PC-3 (cell line): ENCODE results near the gene GP1BB. TPM values are rescaled to one million over a fixed set of nuclear protein-coding genes. Genes with fewer than 3 reads are reported as not detected.

Source experiments
- ATAC-seq: fragments of 200-7000 bp; cut with Tn5 transposase; 2 replicates; pipeline ENCODE4 v1.9.1; 2020; ENCODE audit warnings: mild to moderate bottlenecking, moderate library complexity
- BruUV-seq: library from RNA; stranded (reverse); fragments of 400-500 nt; replicated peaks from 2 replicates; lab custom pipeline; 2021; lab: Mats Ljungman, UMichigan
- CTCF ChIA-PET: fragments of 300-600 bp; sonication (Branson Sonifier 250); formaldehyde crosslinking; loops from one replicate; lab custom pipeline; 2022; ENCODE audit warnings: antibody characterized with exemption; lab: Charles Lee
- POLR2A ChIA-PET: fragments of 300-600 bp; sonication (Branson Sonifier 250); formaldehyde crosslinking; loops from one replicate; lab custom pipeline; 2022; ENCODE audit warnings: antibody characterized with exemption; ENCODE audit not compliant: unreplicated experiment; lab: Charles Lee
- DNase-seq: peaks from one replicate; pipeline ENCODE4 v3.0.0-alpha.2; 2015
- H2AFZ ChIP-seq: fragments of 300-600 bp; sonication (generic); 2 replicates; pipeline ENCODE4 v1.6.0; 2016; ENCODE audit warnings: antibody characterized with exemption, low read length
- H3F3A ChIP-seq: fragments of 300-600 bp; sonication (generic); one replicate; pipeline ENCODE4 v1.6.0; 2017; ENCODE audit warnings: antibody characterized with exemption, low read length, control low read depth, mild to moderate bottlenecking; ENCODE audit not compliant: unreplicated experiment
- H3K27ac ChIP-seq: fragments of 300-600 bp; sonication (generic); 2 replicates; pipeline ENCODE4 v1.5.1; 2016; ENCODE audit warnings: mild to moderate bottlenecking, low read length
- H3K27me3 ChIP-seq: fragments of 300-600 bp; sonication (generic); 2 replicates; pipeline ENCODE4 v1.6.1; 2016; ENCODE audit warnings: low read length, mixed read lengths
- H3K36me3 ChIP-seq: fragments of 300-600 bp; sonication (generic); 2 replicates; pipeline ENCODE4 v1.6.1; 2016; ENCODE audit warnings: low read depth, mixed run types, low read length, mixed read lengths
- H3K4me1 ChIP-seq: fragments of 300-600 bp; sonication (generic); 2 replicates; pipeline ENCODE4 v1.5.1; 2016; ENCODE audit warnings: low read length; ENCODE audit not compliant: insufficient read depth
- H3K4me2 ChIP-seq: fragments of 300-600 bp; sonication (generic); 2 replicates; pipeline ENCODE4 v1.6.0; 2016; ENCODE audit warnings: low read length
- H3K4me3 ChIP-seq: fragments of 300-600 bp; sonication (generic); 2 replicates; pipeline ENCODE4 v1.5.1; 2016; ENCODE audit warnings: mild to moderate bottlenecking, low read length, mixed read lengths
- H3K79me2 ChIP-seq: fragments of 300-600 bp; sonication (generic); 2 replicates; pipeline ENCODE4 v1.6.1; 2017; ENCODE audit warnings: low read length, mixed read lengths
- H3K9ac ChIP-seq: fragments of 300-600 bp; sonication (generic); 2 replicates; pipeline ENCODE4 v1.6.0; 2016; ENCODE audit warnings: mild to moderate bottlenecking, low read length
- H3K9me2 ChIP-seq: fragments of 300-600 bp; sonication (generic); replicated peaks from 2 replicates; pipeline ENCODE4 v1.6.1; 2016; ENCODE audit warnings: mixed run types, low read length, mixed read lengths
- H3K9me3 ChIP-seq: fragments of 300-600 bp; sonication (generic); 2 replicates; pipeline ENCODE4 v1.6.1; 2016; ENCODE audit warnings: low read length, mixed read lengths
- H4K20me1 ChIP-seq: fragments of 300-600 bp; sonication (generic); 2 replicates; pipeline ENCODE4 v1.6.1; 2016; ENCODE audit warnings: low read length, mixed read lengths
- EZH2 ChIP-seq: fragments of 300-600 bp; sonication (generic); IDR thresholded peaks from one replicate; pipeline ENCODE4 v1.6.1; 2017; ENCODE audit warnings: antibody characterized with exemption, mild to moderate bottlenecking, low read length; ENCODE audit not compliant: unreplicated experiment
- EZH2phosphoT487 ChIP-seq: fragments of 300-600 bp; sonication (generic); IDR thresholded peaks from 2 replicates; pipeline ENCODE4 v1.6.1; 2018; ENCODE audit warnings: mild to moderate bottlenecking, antibody characterized with exemption, low read length, borderline replicate concordance
- intact Hi-C: fragments of 100-400 bp; cut with micrococcal nuclease; formaldehyde crosslinking; loops from 2 replicates; pipeline ENCODE4 v1.9.0; 2023
- total RNA-seq: library from RNA; depleted of rRNA; stranded (reverse); fragments of >200 nt; gene quantifications from 2 replicates; pipeline ENCODE4 v1.2.3, GENCODE V29; 2014
- TF ChIP-seq, protein P1 (sequence below): fragments of 300-600 bp; sonication (generic); conservative IDR thresholded peaks from 2 replicates; pipeline ENCODE4 v1.5.1; 2017; ENCODE audit warnings: antibody characterized with exemption, low read depth, mild to moderate bottlenecking, low read length

GP1BB gene
- total RNA-seq, 1 experiment from 2014 or later = 0.80 TPM

DNA sequence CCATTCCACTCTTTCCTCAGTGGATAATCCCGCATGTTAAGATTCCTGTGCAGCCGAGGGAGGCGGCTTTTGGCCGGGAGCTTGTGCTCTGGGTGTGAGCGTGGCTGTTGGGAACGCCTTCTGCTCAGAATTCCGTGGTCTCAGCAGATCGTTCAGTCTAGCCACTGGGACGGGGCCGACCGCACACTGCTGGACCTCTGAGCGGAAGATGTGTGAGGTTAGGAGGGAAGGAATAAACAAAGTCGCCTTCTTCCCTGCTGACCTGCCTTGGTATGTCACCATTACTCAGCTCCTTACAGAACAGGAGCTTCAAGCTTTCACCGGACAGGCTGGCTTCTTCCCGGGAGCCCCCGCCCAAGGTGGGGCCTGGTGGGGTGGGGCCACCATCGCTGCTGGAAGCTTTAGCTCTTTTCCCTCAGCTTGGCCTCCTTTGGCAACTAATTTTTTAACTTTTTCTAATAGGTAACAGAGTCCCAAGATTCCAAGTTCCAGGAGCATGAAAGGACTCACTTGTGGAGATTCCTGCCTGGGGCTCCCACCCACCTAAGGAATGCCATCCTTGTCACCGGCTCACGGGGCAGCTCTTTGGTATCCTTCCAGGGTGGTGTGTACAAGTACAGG, 31.5 kb upstream of the GP1BB start:
- ChIA-PET POLR2A (interaction anchor here (0.6 kb wide), 1 partner anchor 547 kb away, joined by 3 read pairs; no protein-coding TSS in a partner anchor), CTCF (no interaction called here)
- BruUV-seq = no TSS peak
- ATAC-seq (peak; percentile 61), DNase-seq (peak; percentile 60)
- peak overlapping the region; percentile 66 for H2AFZ ChIP-seq
- no peaks in the 10 kb centered on the region for H3F3A ChIP-seq
- TF ChIP-seq, protein P1, sequence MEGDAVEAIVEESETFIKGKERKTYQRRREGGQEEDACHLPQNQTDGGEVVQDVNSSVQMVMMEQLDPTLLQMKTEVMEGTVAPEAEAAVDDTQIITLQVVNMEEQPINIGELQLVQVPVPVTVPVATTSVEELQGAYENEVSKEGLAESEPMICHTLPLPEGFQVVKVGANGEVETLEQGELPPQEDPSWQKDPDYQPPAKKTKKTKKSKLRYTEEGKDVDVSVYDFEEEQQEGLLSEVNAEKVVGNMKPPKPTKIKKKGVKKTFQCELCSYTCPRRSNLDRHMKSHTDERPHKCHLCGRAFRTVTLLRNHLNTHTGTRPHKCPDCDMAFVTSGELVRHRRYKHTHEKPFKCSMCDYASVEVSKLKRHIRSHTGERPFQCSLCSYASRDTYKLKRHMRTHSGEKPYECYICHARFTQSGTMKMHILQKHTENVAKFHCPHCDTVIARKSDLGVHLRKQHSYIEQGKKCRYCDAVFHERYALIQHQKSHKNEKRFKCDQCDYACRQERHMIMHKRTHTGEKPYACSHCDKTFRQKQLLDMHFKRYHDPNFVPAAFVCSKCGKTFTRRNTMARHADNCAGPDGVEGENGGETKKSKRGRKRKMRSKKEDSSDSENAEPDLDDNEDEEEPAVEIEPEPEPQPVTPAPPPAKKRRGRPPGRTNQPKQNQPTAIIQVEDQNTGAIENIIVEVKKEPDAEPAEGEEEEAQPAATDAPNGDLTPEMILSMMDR = no peak
- TF ChIP-seq EZH2phosphoT487 (no peak), EZH2 (no peak)
- H3K9me2 ChIP-seq = no peaks in the 10 kb centered on the region
- H3K79me2 ChIP-seq = no peaks in the 10 kb centered on the region
- peaks cover 9% of the 10 kb centered on the region for H3K4me1 ChIP-seq
- no peaks in the 10 kb centered on the region for H3K9me3 ChIP-seq
- H3K4me2 ChIP-seq = peak overlapping the region; percentile 56
- no peaks in the 10 kb centered on the region for H3K27me3 ChIP-seq
- H4K20me1 ChIP-seq = no peaks in the 10 kb centered on the region
- no peak overlapping the region for H3K9ac ChIP-seq
- peak overlapping the region; percentile 27 for H3K27ac ChIP-seq
- 0 out of 2 replicates have a peak overlapping the region, but pooled peaks have one; percentile 10 for H3K4me3 ChIP-seq
- intact Hi-C loops = no loop called here
- no peaks in the 10 kb centered on the region for H3K36me3 ChIP-seq

DNA sequence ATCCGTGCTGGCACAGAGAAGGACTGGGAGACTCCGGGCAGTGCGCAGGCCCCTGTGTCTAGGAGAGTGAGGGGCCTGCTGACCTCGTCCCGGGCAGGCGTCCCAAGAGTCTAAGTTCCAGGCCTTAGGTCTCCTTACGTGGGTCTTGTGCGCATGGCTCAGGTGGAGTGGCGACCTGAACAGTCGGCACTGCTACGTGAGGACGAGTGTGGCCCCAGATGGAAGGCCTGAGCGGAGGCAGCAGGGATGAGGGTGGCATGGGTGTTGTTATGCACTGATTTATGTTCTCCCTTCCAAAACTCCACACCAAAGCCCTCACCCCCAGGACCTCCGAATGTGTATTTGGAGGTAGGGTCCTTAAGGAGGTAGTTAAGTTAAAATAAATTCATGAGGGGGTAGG, 29.8 kb upstream of the GP1BB start:
- TF ChIP-seq, protein P1 = no peak
- no peak for TF ChIP-seq EZH2
- no peak for TF ChIP-seq EZH2phosphoT487
- Histone ChIP-seq H3K36me3 (no peaks in the 10 kb centered on the region), H3K9me3 (no peaks in the 10 kb centered on the region), H3K4me3 (no peak overlapping the region), H3F3A (no peaks in the 10 kb centered on the region), H3K79me2 (no peaks in the 10 kb centered on the region), H3K4me1 (peaks cover 9% of the 10 kb centered on the region), H3K27ac (no peak overlapping the region), H3K27me3 (no peaks in the 10 kb centered on the region), H3K4me2 (no peak overlapping the region), H3K9me2 (no peaks in the 10 kb centered on the region), H4K20me1 (no peaks in the 10 kb centered on the region), H3K9ac (no peak overlapping the region), H2AFZ (no peak overlapping the region)
- ATAC-seq (no peak), DNase-seq (no peak)
- no TSS peak for BruUV-seq
- POLR2A ChIA-PET = no interaction called here
- CTCF ChIA-PET = no interaction called here
- intact Hi-C loops = no loop called here

DNA sequence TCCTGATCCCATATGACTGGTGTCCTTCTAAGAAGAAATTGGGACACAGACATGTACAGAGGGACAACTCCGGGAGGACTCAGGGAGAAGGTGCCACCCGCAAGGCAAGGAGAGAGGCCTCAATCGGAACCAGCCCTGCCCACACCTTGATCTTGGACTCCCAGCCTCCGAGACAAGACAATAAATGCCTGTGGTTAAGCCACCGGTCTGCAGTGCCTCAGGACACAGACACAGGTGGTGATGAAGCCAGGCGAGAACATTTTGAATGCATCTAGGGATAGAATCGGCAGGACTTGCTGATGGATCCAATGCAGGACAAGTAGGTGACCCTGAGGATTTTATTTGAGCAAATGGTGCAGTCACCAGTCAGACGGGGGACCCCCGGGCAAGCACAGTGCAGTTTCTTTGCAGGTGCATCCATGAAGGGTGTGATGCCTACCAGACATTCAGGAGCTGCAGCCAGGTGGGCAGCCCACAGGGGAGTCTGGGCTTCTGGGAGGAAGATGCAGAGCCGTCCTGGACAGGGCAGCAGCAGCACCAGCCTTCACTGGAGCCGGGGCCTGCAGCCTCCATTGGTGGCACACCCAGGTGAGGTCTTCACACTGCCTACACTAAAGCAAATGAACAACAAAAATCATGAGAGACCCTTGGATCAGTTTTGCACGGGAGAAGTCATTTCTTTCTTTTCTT, 29.2 kb upstream of the GP1BB start:
- no peaks in the 10 kb centered on the region for H3K9me3 ChIP-seq
- no peaks in the 10 kb centered on the region for H3F3A ChIP-seq
- ChIA-PET CTCF (no interaction called here), POLR2A (no interaction called here)
- H3K9me2 ChIP-seq = no peaks in the 10 kb centered on the region
- ATAC-seq (no peak), DNase-seq (peak; percentile 30)
- no peaks in the 10 kb centered on the region for H3K79me2 ChIP-seq
- H3K4me3 ChIP-seq = no peak overlapping the region
- no peaks in the 10 kb centered on the region for H3K36me3 ChIP-seq
- H3K27ac ChIP-seq = no peak overlapping the region
- H3K4me1 ChIP-seq = peaks cover 9% of the 10 kb centered on the region
- intact Hi-C loops = no loop called here
- H3K4me2 ChIP-seq = no peak overlapping the region
- H2AFZ ChIP-seq = no peak overlapping the region
- no peak overlapping the region for H3K9ac ChIP-seq
- H3K27me3 ChIP-seq = no peaks in the 10 kb centered on the region
- no peaks in the 10 kb centered on the region for H4K20me1 ChIP-seq
- no TSS peak for BruUV-seq
- TF ChIP-seq EZH2phosphoT487 = no peak
- TF ChIP-seq, protein P1 = no peak
- no peak for TF ChIP-seq EZH2
